DOHH2 (cell line): ENCODE results near the gene NT5C1A.

ENCODE experiments used
- H3F3A ChIP-seq: fragments of 200-600 bp; sonication (generic), shearing (Covaris generic); 2 replicates; pipeline ENCODE4 v1.6.0; 2016; ENCODE audit warnings: antibody characterized with exemption, mild to moderate bottlenecking; ENCODE audit not compliant: control insufficient read depth, insufficient read depth
- H3K27ac ChIP-seq: fragments of 200-600 bp; sonication (generic); 2 replicates; pipeline ENCODE4 v1.5.1; 2014; ENCODE audit warnings: low read depth, mild to moderate bottlenecking, low read length, moderate library complexity
- H3K27me3 ChIP-seq: fragments of 200-600 bp; sonication (generic); 2 replicates; pipeline ENCODE4 v1.6.1; 2014; ENCODE audit warnings: mild to moderate bottlenecking, low read length, mixed read lengths; ENCODE audit not compliant: control insufficient read depth
- H3K36me3 ChIP-seq: fragments of 200-600 bp; sonication (generic); 2 replicates; pipeline ENCODE4 v1.6.1; 2014; ENCODE audit warnings: mild to moderate bottlenecking, low read length, moderate library complexity, mixed read lengths; ENCODE audit not compliant: control insufficient read depth
- H3K4me1 ChIP-seq: fragments of 200-600 bp; sonication (generic); 2 replicates; pipeline ENCODE4 v1.6.1; 2014; ENCODE audit warnings: mild to moderate bottlenecking, low read length, mixed read lengths; ENCODE audit not compliant: control insufficient read depth
- H3K4me2 ChIP-seq: fragments of 200-600 bp; sonication (generic); 2 replicates; pipeline ENCODE4 v1.6.0; 2014; ENCODE audit warnings: mild to moderate bottlenecking, low read length, moderate library complexity
- H3K4me3 ChIP-seq: fragments of 200-600 bp; sonication (generic); 2 replicates; pipeline ENCODE4 v1.5.1; 2014; ENCODE audit warnings: mild to moderate bottlenecking, low read length, mixed read lengths
- H3K79me2 ChIP-seq: fragments of 200-600 bp; sonication (generic); 2 replicates; pipeline ENCODE4 v1.6.1; 2014; ENCODE audit warnings: mild to moderate bottlenecking, low read length, mixed read lengths; ENCODE audit not compliant: control insufficient read depth
- H3K9me2 ChIP-seq: fragments of 200-600 bp; sonication (generic); replicated peaks from 2 replicates; pipeline ENCODE4 v1.6.1; 2014; ENCODE audit warnings: mild to moderate bottlenecking, low read length, mixed read lengths; ENCODE audit not compliant: control insufficient read depth
- H3K9me3 ChIP-seq: fragments of 200-600 bp; sonication (generic); 2 replicates; pipeline ENCODE4 v1.6.1; 2014; ENCODE audit warnings: antibody characterized with exemption, low read length, mixed read lengths; ENCODE audit not compliant: control insufficient read depth, insufficient read depth
- H4K20me1 ChIP-seq: fragments of 200-600 bp; sonication (generic); 2 replicates; pipeline ENCODE4 v1.6.0; 2014; ENCODE audit warnings: low read depth, mild to moderate bottlenecking, antibody characterized with exemption, low read length, moderate library complexity; ENCODE audit not compliant: control insufficient read depth, insufficient read depth
- EZH2phosphoT487 ChIP-seq: fragments of 200-600 bp; sonication (generic); IDR thresholded peaks from 2 replicates; pipeline ENCODE4 v1.6.1; 2017; ENCODE audit warnings: borderline replicate concordance, mild to moderate bottlenecking, antibody characterized with exemption, low read length, moderate library complexity, mixed read lengths
- TF ChIP-seq, protein P1 (sequence below): fragments of 200-600 bp; sonication (generic); IDR thresholded peaks from one replicate; pipeline ENCODE4 v1.5.1; 2014; ENCODE audit warnings: antibody characterized with exemption, mild to moderate bottlenecking, low read depth, low read length; ENCODE audit not compliant: poor library complexity, severe bottlenecking

The NT5C1A gene

GRCh38 chr1:39614488-39614887 lies 57.4 kb downstream of the NT5C1A start:
- Histone ChIP-seq H3K9me3 (no peaks in the 10 kb centered on the region), H3K4me2 (no peak overlapping the region), H3F3A (no peaks in the 10 kb centered on the region), H3K27me3 (peaks cover 6% of the 10 kb centered on the region), H3K27ac (no peak overlapping the region), H3K36me3 (no peaks in the 10 kb centered on the region), H3K79me2 (no peaks in the 10 kb centered on the region), H3K4me3 (no peak overlapping the region), H3K9me2 (no peaks in the 10 kb centered on the region), H3K4me1 (peaks cover 3% of the 10 kb centered on the region), H4K20me1 (no peaks in the 10 kb centered on the region)
- TF ChIP-seq, protein P1, sequence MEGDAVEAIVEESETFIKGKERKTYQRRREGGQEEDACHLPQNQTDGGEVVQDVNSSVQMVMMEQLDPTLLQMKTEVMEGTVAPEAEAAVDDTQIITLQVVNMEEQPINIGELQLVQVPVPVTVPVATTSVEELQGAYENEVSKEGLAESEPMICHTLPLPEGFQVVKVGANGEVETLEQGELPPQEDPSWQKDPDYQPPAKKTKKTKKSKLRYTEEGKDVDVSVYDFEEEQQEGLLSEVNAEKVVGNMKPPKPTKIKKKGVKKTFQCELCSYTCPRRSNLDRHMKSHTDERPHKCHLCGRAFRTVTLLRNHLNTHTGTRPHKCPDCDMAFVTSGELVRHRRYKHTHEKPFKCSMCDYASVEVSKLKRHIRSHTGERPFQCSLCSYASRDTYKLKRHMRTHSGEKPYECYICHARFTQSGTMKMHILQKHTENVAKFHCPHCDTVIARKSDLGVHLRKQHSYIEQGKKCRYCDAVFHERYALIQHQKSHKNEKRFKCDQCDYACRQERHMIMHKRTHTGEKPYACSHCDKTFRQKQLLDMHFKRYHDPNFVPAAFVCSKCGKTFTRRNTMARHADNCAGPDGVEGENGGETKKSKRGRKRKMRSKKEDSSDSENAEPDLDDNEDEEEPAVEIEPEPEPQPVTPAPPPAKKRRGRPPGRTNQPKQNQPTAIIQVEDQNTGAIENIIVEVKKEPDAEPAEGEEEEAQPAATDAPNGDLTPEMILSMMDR: no peak
- TF ChIP-seq EZH2phosphoT487: no peak

DNA sequence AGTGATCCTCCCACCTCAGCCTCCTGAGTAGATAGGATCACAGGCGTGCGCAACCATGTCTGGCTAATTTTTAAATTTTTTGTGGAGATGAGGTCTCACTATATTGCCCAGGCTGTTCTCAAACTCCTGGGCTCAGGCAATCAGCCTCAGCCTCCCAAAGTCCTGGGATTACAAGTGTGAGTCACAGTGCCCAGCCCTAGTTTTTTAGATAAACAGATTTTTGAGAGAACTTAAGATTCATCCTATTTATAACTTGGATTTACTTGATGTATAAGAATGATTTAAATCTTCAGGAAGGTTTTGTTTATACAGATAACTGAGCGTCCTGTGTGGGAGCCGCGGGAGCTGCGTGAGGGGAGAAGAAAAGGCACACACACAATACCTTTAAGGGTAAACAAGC lies 58.7 kb downstream of the NT5C1A start:
- H3K79me2 ChIP-seq: no peaks in the 10 kb centered on the region
- H3K36me3 ChIP-seq: no peaks in the 10 kb centered on the region
- peaks cover 6% of the 10 kb centered on the region for H3K27me3 ChIP-seq
- H4K20me1 ChIP-seq: no peaks in the 10 kb centered on the region
- H3F3A ChIP-seq: no peaks in the 10 kb centered on the region
- H3K9me3 ChIP-seq: no peaks in the 10 kb centered on the region
- no peak overlapping the region for H3K4me2 ChIP-seq
- no peaks in the 10 kb centered on the region for H3K9me2 ChIP-seq
- H3K27ac ChIP-seq: no peak overlapping the region
- TF ChIP-seq EZH2phosphoT487: no peak
- TF ChIP-seq, protein P1: no peak
- peaks cover 6% of the 10 kb centered on the region for H3K4me1 ChIP-seq
- no peak overlapping the region for H3K4me3 ChIP-seq

DNA sequence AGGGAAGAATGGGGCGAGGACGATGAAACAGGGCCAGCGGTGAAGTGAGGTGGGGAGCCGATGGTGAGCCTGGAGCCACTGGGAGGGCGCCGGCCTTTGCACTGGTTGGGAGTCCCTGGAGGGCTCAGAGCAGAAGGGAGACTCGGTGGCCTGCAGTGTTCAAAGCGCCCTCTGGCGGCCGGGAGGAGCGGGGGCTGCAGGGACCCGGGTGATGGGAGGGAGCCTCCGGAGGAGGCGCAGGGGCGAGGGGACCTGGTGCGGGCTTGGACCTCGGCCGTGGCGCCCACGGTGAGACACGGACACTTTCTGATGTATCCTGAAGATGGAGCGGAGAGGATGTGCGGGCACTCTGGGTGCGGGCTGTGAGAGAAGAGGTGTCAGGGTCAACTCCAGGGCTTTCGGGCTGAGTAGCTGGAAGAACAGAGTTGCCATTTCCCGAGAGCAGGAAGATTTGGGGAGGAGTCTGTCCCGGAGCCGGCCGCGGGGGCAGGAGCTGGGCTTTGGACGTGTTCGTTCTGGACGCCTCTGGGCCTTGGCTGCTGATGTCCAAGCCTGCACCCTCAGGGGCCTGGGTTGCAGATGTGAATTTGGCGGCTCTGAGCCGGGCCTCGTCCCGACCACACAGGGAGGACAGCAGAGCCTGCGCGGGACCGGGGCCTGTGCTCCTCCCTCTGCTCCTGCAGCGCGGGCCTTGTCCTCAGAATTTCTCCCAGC lies 62.1 kb downstream of the NT5C1A start:
- H3F3A ChIP-seq: no peaks in the 10 kb centered on the region
- peak overlapping the region; percentile 51 for H3K4me2 ChIP-seq
- TF ChIP-seq, protein P1: peak; percentile 96
- no peak for TF ChIP-seq EZH2phosphoT487
- 0 out of 2 replicates have a peak, but pooled peaks cover 3% of the 10 kb centered on the region for H3K27me3 ChIP-seq
- H3K9me2 ChIP-seq: no peaks in the 10 kb centered on the region
- H3K4me1 ChIP-seq: peaks cover 10% of the 10 kb centered on the region
- H3K79me2 ChIP-seq: no peaks in the 10 kb centered on the region
- H3K9me3 ChIP-seq: no peaks in the 10 kb centered on the region
- no peaks in the 10 kb centered on the region for H3K36me3 ChIP-seq
- H4K20me1 ChIP-seq: no peaks in the 10 kb centered on the region
- H3K4me3 ChIP-seq: peak overlapping the region; percentile 32; the same call in 1 of the 2 replicates
- H3K27ac ChIP-seq: no peak overlapping the region
